ENCODE measurements around the gene RPS14.

RPS14 gene

GRCh38 chr5:150393096-150393645 lies 56.4 kb downstream of the RPS14 start:
- no peaks in the 10 kb centered on the region for H4K20me1 ChIP-seq (ENCODE audit: insufficient read depth, low read length, poor library complexity, severe bottlenecking)
- H3K36me3 ChIP-seq (ENCODE audit: insufficient read depth, low read length): peaks cover 97% of the 10 kb centered on the region
- H3K4me1 ChIP-seq (ENCODE audit: insufficient read depth, low read length, poor library complexity, severe bottlenecking): no peaks in the 10 kb centered on the region

GRCh38 chr5:150392680-150393079 lies 56.9 kb downstream of the RPS14 start:
- Histone ChIP-seq H3K27me3 (ENCODE audit: insufficient read depth, low read length, poor library complexity, severe bottlenecking) (no peaks in the 10 kb centered on the region), H3K79me2 (ENCODE audit: insufficient read depth, low read length) (no peaks in the 10 kb centered on the region), H4K20me1 (ENCODE audit: insufficient read depth, low read length, poor library complexity, severe bottlenecking) (no peaks in the 10 kb centered on the region), H3K4me3 (ENCODE audit: low read length, poor library complexity, severe bottlenecking) (no peak overlapping the region), H2AFZ (ENCODE audit: low read length) (no peak overlapping the region), H3K9ac (ENCODE audit: low read depth, low read length, poor library complexity, severe bottlenecking) (no peak overlapping the region), H3K4me2 (ENCODE audit: low read depth, low read length, poor library complexity, severe bottlenecking) (no peak overlapping the region), H3K36me3 (ENCODE audit: insufficient read depth, low read length) (peaks cover 96% of the 10 kb centered on the region), H3K9me3 (ENCODE audit: insufficient read depth, low read depth, low read length) (no peaks in the 10 kb centered on the region), H3F3A (ENCODE audit: low read depth) (no peaks in the 10 kb centered on the region), H3K9me2 (replicated peaks; ENCODE audit: low read depth, low read length) (no peaks in the 10 kb centered on the region), H3K4me1 (ENCODE audit: insufficient read depth, low read length, poor library complexity, severe bottlenecking) (no peaks in the 10 kb centered on the region)
- TF ChIP-seq CTCF (conservative IDR thresholded peaks at IDR 0.05; ENCODE audit: low read length) (no peak), EZH2phosphoT487 (IDR thresholded peaks at IDR 0.05; ENCODE audit: borderline replicate concordance) (no peak)

More at GRCh38 chr5:150393096-150393645, 56.4 kb downstream of the RPS14 start:
- Histone ChIP-seq H3K9ac (ENCODE audit: low read depth, low read length, poor library complexity, severe bottlenecking) (no peak overlapping the region), H3K27me3 (ENCODE audit: insufficient read depth, low read length, poor library complexity, severe bottlenecking) (no peaks in the 10 kb centered on the region), H3K79me2 (ENCODE audit: insufficient read depth, low read length) (no peaks in the 10 kb centered on the region), H2AFZ (ENCODE audit: low read length) (no peak overlapping the region), H3K4me2 (ENCODE audit: low read depth, low read length, poor library complexity, severe bottlenecking) (no peak overlapping the region), H3F3A (ENCODE audit: low read depth) (no peaks in the 10 kb centered on the region), H3K9me3 (ENCODE audit: insufficient read depth, low read depth, low read length) (no peaks in the 10 kb centered on the region), H3K9me2 (replicated peaks; ENCODE audit: low read depth, low read length) (no peaks in the 10 kb centered on the region), H3K4me3 (ENCODE audit: low read length, poor library complexity, severe bottlenecking) (no peak overlapping the region)
- TF ChIP-seq EZH2phosphoT487 (IDR thresholded peaks at IDR 0.05; ENCODE audit: borderline replicate concordance) (no peak), CTCF (conservative IDR thresholded peaks at IDR 0.05; ENCODE audit: low read length) (no peak)

Data from Loucy (cell line).